Measurements from ENCODE around the gene ABI1. TPM values are rescaled to one million over a fixed set of nuclear protein-coding genes. Genes with fewer than 3 reads are reported as not detected.

The ABI1 gene
- total RNA-seq, 1 experiment from 2014 or later: 33.9 TPM

DNA sequence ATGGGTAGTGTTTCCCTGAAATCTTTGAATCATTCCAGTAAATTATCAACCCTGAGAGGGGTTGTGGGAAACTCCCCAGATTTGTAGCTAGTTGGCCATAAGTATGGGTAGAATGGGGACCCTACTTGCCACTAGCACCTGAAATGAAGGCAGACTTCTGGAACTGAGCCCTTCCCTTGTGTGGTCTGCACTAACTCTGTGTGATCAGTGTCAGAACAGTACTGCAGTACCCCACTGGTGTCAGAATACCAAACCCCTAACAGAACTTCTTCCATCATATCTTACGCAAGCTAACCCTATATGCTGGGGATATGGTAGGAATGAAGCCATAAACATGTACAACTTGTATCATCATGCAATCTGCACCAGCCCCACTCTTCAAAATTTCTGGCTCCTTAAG is 50.8 kb downstream of the ABI1 start:
- H3K4me1 Mint-ChIP-seq: peaks cover 17% of the 10 kb centered on the region
- H3K27me3 Mint-ChIP-seq (ENCODE audit: low read depth): no peaks in the 10 kb centered on the region
- H3K4me3 Mint-ChIP-seq: no peak overlapping the region
- ChIA-PET POLR2A (no interaction called here), CTCF (no interaction called here)
- H3K27ac Mint-ChIP-seq: no peak overlapping the region; the same call in 1 of the 2 replicates
- peaks cover 14% of the 10 kb centered on the region for H3K9me3 Mint-ChIP-seq
- ATAC-seq (no peak), DNase-seq (ENCODE audit: low spot score) (no peak)
- TF ChIP-seq MYBL2 (CRISPR knock-in tag; IDR thresholded peaks at IDR 0.05) (no peak), USF2 (CRISPR knock-in tag; IDR thresholded peaks at IDR 0.05) (no peak), ZNF416 (CRISPR knock-in tag; IDR thresholded peaks at IDR 0.05) (no peak), HMGA2 (CRISPR knock-in tag; IDR thresholded peaks at IDR 0.05) (no peak), GRHL2 (CRISPR knock-in tag; IDR thresholded peaks at IDR 0.05; ENCODE audit: insufficient replicate concordance, severe bottlenecking) (no peak), SMAD4 (CRISPR knock-in tag; IDR thresholded peaks at IDR 0.05) (no peak), AR (CRISPR knock-in tag; IDR thresholded peaks at IDR 0.05) (no peak), MAX (CRISPR knock-in tag; IDR thresholded peaks at IDR 0.05) (no peak), RELA (CRISPR knock-in tag; IDR thresholded peaks at IDR 0.05; ENCODE audit: borderline replicate concordance) (no peak), ZBTB21 (CRISPR knock-in tag; IDR thresholded peaks at IDR 0.05; ENCODE audit: borderline replicate concordance) (no peak), FOXP4 (CRISPR knock-in tag; IDR thresholded peaks at IDR 0.05) (no peak), ZNF232 (CRISPR knock-in tag; IDR thresholded peaks at IDR 0.05) (no peak)
- TF ChIP-seq, protein P1, sequence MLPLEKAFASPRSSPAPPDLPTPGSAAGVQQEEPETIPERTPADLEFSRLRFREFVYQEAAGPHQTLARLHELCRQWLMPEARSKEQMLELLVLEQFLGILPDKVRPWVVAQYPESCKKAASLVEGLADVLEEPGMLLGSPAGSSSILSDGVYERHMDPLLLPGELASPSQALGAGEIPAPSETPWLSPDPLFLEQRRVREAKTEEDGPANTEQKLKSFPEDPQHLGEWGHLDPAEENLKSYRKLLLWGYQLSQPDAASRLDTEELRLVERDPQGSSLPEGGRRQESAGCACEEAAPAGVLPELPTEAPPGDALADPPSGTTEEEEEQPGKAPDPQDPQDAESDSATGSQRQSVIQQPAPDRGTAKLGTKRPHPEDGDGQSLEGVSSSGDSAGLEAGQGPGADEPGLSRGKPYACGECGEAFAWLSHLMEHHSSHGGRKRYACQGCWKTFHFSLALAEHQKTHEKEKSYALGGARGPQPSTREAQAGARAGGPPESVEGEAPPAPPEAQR (CRISPR knock-in tag; IDR thresholded peaks at IDR 0.05): no peak
- TF ChIP-seq, protein P2, sequence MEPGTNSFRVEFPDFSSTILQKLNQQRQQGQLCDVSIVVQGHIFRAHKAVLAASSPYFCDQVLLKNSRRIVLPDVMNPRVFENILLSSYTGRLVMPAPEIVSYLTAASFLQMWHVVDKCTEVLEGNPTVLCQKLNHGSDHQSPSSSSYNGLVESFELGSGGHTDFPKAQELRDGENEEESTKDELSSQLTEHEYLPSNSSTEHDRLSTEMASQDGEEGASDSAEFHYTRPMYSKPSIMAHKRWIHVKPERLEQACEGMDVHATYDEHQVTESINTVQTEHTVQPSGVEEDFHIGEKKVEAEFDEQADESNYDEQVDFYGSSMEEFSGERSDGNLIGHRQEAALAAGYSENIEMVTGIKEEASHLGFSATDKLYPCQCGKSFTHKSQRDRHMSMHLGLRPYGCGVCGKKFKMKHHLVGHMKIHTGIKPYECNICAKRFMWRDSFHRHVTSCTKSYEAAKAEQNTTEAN (CRISPR knock-in tag; IDR thresholded peaks at IDR 0.05): no peak
- TF ChIP-seq, protein P3, sequence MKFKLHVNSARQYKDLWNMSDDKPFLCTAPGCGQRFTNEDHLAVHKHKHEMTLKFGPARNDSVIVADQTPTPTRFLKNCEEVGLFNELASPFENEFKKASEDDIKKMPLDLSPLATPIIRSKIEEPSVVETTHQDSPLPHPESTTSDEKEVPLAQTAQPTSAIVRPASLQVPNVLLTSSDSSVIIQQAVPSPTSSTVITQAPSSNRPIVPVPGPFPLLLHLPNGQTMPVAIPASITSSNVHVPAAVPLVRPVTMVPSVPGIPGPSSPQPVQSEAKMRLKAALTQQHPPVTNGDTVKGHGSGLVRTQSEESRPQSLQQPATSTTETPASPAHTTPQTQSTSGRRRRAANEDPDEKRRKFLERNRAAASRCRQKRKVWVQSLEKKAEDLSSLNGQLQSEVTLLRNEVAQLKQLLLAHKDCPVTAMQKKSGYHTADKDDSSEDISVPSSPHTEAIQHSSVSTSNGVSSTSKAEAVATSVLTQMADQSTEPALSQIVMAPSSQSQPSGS (CRISPR knock-in tag; IDR thresholded peaks at IDR 0.05; ENCODE audit: borderline replicate concordance, low read depth): no peak
- TF ChIP-seq, protein P4, sequence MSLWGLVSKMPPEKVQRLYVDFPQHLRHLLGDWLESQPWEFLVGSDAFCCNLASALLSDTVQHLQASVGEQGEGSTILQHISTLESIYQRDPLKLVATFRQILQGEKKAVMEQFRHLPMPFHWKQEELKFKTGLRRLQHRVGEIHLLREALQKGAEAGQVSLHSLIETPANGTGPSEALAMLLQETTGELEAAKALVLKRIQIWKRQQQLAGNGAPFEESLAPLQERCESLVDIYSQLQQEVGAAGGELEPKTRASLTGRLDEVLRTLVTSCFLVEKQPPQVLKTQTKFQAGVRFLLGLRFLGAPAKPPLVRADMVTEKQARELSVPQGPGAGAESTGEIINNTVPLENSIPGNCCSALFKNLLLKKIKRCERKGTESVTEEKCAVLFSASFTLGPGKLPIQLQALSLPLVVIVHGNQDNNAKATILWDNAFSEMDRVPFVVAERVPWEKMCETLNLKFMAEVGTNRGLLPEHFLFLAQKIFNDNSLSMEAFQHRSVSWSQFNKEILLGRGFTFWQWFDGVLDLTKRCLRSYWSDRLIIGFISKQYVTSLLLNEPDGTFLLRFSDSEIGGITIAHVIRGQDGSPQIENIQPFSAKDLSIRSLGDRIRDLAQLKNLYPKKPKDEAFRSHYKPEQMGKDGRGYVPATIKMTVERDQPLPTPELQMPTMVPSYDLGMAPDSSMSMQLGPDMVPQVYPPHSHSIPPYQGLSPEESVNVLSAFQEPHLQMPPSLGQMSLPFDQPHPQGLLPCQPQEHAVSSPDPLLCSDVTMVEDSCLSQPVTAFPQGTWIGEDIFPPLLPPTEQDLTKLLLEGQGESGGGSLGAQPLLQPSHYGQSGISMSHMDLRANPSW (CRISPR knock-in tag; conservative IDR thresholded peaks at IDR 0.05; ENCODE audit: low read depth): no peak
- peaks cover 4% of the 10 kb centered on the region; the same call in 1 of the 2 replicates for H3K36me3 Mint-ChIP-seq
